ENCODE measurements around the gene DND1. TPM values are rescaled to one million over a fixed set of nuclear protein-coding genes. Genes with fewer than 3 reads are reported as not detected.
A peak's percentile ranks its signal among the peaks of the same experiment; 100 is the strongest.

The DND1 gene
- total and polyA plus RNA-seq, 2 experiments from 2014 or later: 0.14 to 0.22 TPM

GRCh38 chr5:140637371-140638100 lies 35.8 kb downstream of the DND1 start:
- H3K27ac ChIP-seq: no peak overlapping the region
- no peak for DNase-seq
- H3K4me3 ChIP-seq: no peak overlapping the region
- no peaks in the 10 kb centered on the region for H3K9me2 ChIP-seq (ENCODE audit: insufficient read depth)
- H3K4me1 ChIP-seq (ENCODE audit: insufficient read depth): peaks cover 7% of the 10 kb centered on the region
- 91% methylated on average over 10 of the region's 10 CpGs for WGBS, 2 experiments (ENCODE audit: low coverage in 1 of 2, low lambda C conversion rate in 2 of 2, missing lambda C conversion rate in 2 of 2)
- no peak overlapping the region for H2AFZ ChIP-seq
- no peaks in the 10 kb centered on the region for H3K9me3 ChIP-seq (ENCODE audit: low read depth)
- in situ Hi-C loops (cut with MboI): no loop called here
- H3K27me3 ChIP-seq (replicated peaks; ENCODE audit: insufficient read depth): no peaks in the 10 kb centered on the region
- H3F3A ChIP-seq (ENCODE audit: insufficient read depth): peaks cover 13% of the 10 kb centered on the region; the same call in 1 of the 2 replicates
- no peaks in the 10 kb centered on the region for H3K36me3 ChIP-seq (ENCODE audit: low read depth)
- H4K20me1 ChIP-seq (ENCODE audit: insufficient read depth): no peaks in the 10 kb centered on the region
- TF ChIP-seq EZH2phosphoT487 (IDR thresholded peaks at IDR 0.05; ENCODE audit: insufficient read depth, low read depth) (no peak), EZH2 (IDR thresholded peaks at IDR 0.05; ENCODE audit: insufficient read depth, poor library complexity, severe bottlenecking) (no peak)
- peaks cover 16% of the 10 kb centered on the region for H3K79me2 ChIP-seq (ENCODE audit: insufficient read depth)
- no peak overlapping the region for H3K9ac ChIP-seq
- no peak overlapping the region for H3K4me2 ChIP-seq (ENCODE audit: unreplicated experiment)

GRCh38 chr5:140635291-140636257 lies 37.8 kb downstream of the DND1 start:
- Histone ChIP-seq H3F3A (ENCODE audit: insufficient read depth) (peaks cover 14% of the 10 kb centered on the region; the same call in 1 of the 2 replicates), H3K9ac (no peak overlapping the region), H3K79me2 (ENCODE audit: insufficient read depth) (peaks cover 10% of the 10 kb centered on the region), H3K27ac (no peak overlapping the region), H3K4me2 (ENCODE audit: unreplicated experiment) (no peak overlapping the region), H3K27me3 (replicated peaks; ENCODE audit: insufficient read depth) (no peaks in the 10 kb centered on the region), H2AFZ (no peak overlapping the region), H3K9me3 (ENCODE audit: low read depth) (no peaks in the 10 kb centered on the region), H4K20me1 (ENCODE audit: insufficient read depth) (no peaks in the 10 kb centered on the region), H3K9me2 (ENCODE audit: insufficient read depth) (no peaks in the 10 kb centered on the region), H3K4me1 (ENCODE audit: insufficient read depth) (peaks cover 12% of the 10 kb centered on the region), H3K36me3 (ENCODE audit: low read depth) (no peaks in the 10 kb centered on the region), H3K4me3 (no peak overlapping the region)
- in situ Hi-C loops (cut with MboI): no loop called here
- no peak for DNase-seq
- TF ChIP-seq EZH2 (IDR thresholded peaks at IDR 0.05; ENCODE audit: insufficient read depth, poor library complexity, severe bottlenecking) (no peak), EZH2phosphoT487 (IDR thresholded peaks at IDR 0.05; ENCODE audit: insufficient read depth, low read depth) (no peak)
- WGBS, 2 experiments (ENCODE audit: low coverage in 1 of 2, low lambda C conversion rate in 2 of 2, missing lambda C conversion rate in 2 of 2): 80 to 84% methylated on average over 8 of the region's 8 CpGs

- in situ Hi-C loops (cut with MboI): no loop called here
- Histone ChIP-seq H3K9ac (no peak overlapping the region), H3K4me2 (ENCODE audit: unreplicated experiment) (no peak overlapping the region), H3K27ac (no peak overlapping the region), H4K20me1 (ENCODE audit: insufficient read depth) (no peaks in the 10 kb centered on the region), H3K79me2 (ENCODE audit: insufficient read depth) (no peaks in the 10 kb centered on the region), H3K36me3 (ENCODE audit: low read depth) (no peaks in the 10 kb centered on the region), H3K4me3 (no peak overlapping the region), H3K9me3 (ENCODE audit: low read depth) (no peaks in the 10 kb centered on the region), H2AFZ (no peak overlapping the region), H3K9me2 (ENCODE audit: insufficient read depth) (no peaks in the 10 kb centered on the region), H3K27me3 (replicated peaks; ENCODE audit: insufficient read depth) (no peaks in the 10 kb centered on the region), H3K4me1 (ENCODE audit: insufficient read depth) (peaks cover 12% of the 10 kb centered on the region), H3F3A (ENCODE audit: insufficient read depth) (peaks cover 18% of the 10 kb centered on the region; the same call in 1 of the 2 replicates)
- WGBS, 2 experiments (ENCODE audit: low coverage in 1 of 2, low lambda C conversion rate in 2 of 2, missing lambda C conversion rate in 2 of 2): 65 to 69% methylated on average over 3 of the region's 3 CpGs
- no peak for TF ChIP-seq EZH2phosphoT487 (IDR thresholded peaks at IDR 0.05; ENCODE audit: insufficient read depth, low read depth)
- no peak for TF ChIP-seq EZH2 (IDR thresholded peaks at IDR 0.05; ENCODE audit: insufficient read depth, poor library complexity, severe bottlenecking)
- DNase-seq: no peak
Measured at GRCh38 chr5:140634103-140634502, 39.3 kb downstream of the DND1 start.

- TF ChIP-seq EZH2phosphoT487 (IDR thresholded peaks at IDR 0.05; ENCODE audit: insufficient read depth, low read depth) (no peak), EZH2 (IDR thresholded peaks at IDR 0.05; ENCODE audit: insufficient read depth, poor library complexity, severe bottlenecking) (no peak)
- H3K4me3 ChIP-seq: peak overlapping the region; percentile 69
- no peaks in the 10 kb centered on the region for H3K27me3 ChIP-seq (replicated peaks; ENCODE audit: insufficient read depth)
- DNase-seq: no peak
- H3K27ac ChIP-seq: no peak overlapping the region
- H3K36me3 ChIP-seq (ENCODE audit: low read depth): no peaks in the 10 kb centered on the region
- H3F3A ChIP-seq (ENCODE audit: insufficient read depth): peaks cover 18% of the 10 kb centered on the region; the same call in 1 of the 2 replicates
- H3K79me2 ChIP-seq (ENCODE audit: insufficient read depth): no peaks in the 10 kb centered on the region
- peaks cover 12% of the 10 kb centered on the region for H3K4me1 ChIP-seq (ENCODE audit: insufficient read depth)
- H3K9ac ChIP-seq: no peak overlapping the region
- H3K9me3 ChIP-seq (ENCODE audit: low read depth): no peaks in the 10 kb centered on the region
- no peaks in the 10 kb centered on the region for H4K20me1 ChIP-seq (ENCODE audit: insufficient read depth)
- 100% methylated on average over 1 to 2 of the region's 2 CpGs for WGBS, 2 experiments (ENCODE audit: low coverage in 1 of 2, low lambda C conversion rate in 2 of 2, missing lambda C conversion rate in 2 of 2)
- in situ Hi-C loops (cut with MboI): no loop called here
- H2AFZ ChIP-seq: peak overlapping the region; percentile 87; the same call in 1 of the 2 replicates
- no peaks in the 10 kb centered on the region for H3K9me2 ChIP-seq (ENCODE audit: insufficient read depth)
- H3K4me2 ChIP-seq (ENCODE audit: unreplicated experiment): peak overlapping the region; percentile 89
Measured at GRCh38 chr5:140633501-140633900, 39.9 kb downstream of the DND1 start.

All from GM23248 (cell line).